ENCODE results near the gene ATG9B.
A peak's percentile ranks its signal among the peaks of the same experiment; 100 is the strongest.
"Not testable (repeated sequence)": the region's sequence is repeated elsewhere in the genome, so short reads cannot be mapped to it uniquely, and the experiment has no call there.

Gene ATG9B

GRCh38 chr7:151046603-151047573 is 22.6 kb upstream of the ATG9B start:
- no peaks in the 10 kb centered on the region for H3K27me3 ChIP-seq
- H3K4me1 ChIP-seq, result peaks cover 34% of the 10 kb centered on the region
- peak; percentile 74 for DNase-seq

GRCh38 chr7:151045967-151046366 is 21.7 kb upstream of the ATG9B start:
- Histone ChIP-seq H3K4me3 (ENCODE audit: low read depth, low read length) (no peak overlapping the region), H3K9me3 (no peaks in the 10 kb centered on the region), H3K27me3 (no peaks in the 10 kb centered on the region), H3K4me1 (peaks cover 34% of the 10 kb centered on the region), H3K36me3 (peaks cover 3% of the 10 kb centered on the region; the same call in 1 of the 2 replicates)
- DNase-seq, result no peak
- TF ChIP-seq CTCF (IDR thresholded peaks at IDR 0.05; ENCODE audit: low read depth, low read length), result no peak

More at GRCh38 chr7:151046603-151047573, 22.6 kb upstream of the ATG9B start:
- no peak overlapping the region for H3K4me3 ChIP-seq (ENCODE audit: low read depth, low read length)
- H3K36me3 ChIP-seq, result peaks cover 3% of the 10 kb centered on the region; the same call in 1 of the 2 replicates
- TF ChIP-seq CTCF (IDR thresholded peaks at IDR 0.05; ENCODE audit: low read depth, low read length), result no peak
- H3K9me3 ChIP-seq, result no peaks in the 10 kb centered on the region

GRCh38 chr7:151045262-151045661 is 21.0 kb upstream of the ATG9B start:
- peaks cover 3% of the 10 kb centered on the region; the same call in 1 of the 2 replicates for H3K36me3 ChIP-seq
- H3K4me3 ChIP-seq (ENCODE audit: low read depth, low read length), result no peak overlapping the region
- no peak for TF ChIP-seq CTCF (IDR thresholded peaks at IDR 0.05; ENCODE audit: low read depth, low read length)
- no peaks in the 10 kb centered on the region for H3K9me3 ChIP-seq
- peaks cover 38% of the 10 kb centered on the region for H3K4me1 ChIP-seq
- H3K27me3 ChIP-seq, result no peaks in the 10 kb centered on the region
- no peak for DNase-seq

GRCh38 chr7:151043959-151044358 is 19.7 kb upstream of the ATG9B start:
- Histone ChIP-seq H3K9me3 (no peaks in the 10 kb centered on the region), H3K4me3 (ENCODE audit: low read depth, low read length) (no peak overlapping the region), H3K4me1 (peaks cover 49% of the 10 kb centered on the region), H3K27me3 (no peaks in the 10 kb centered on the region), H3K36me3 (peaks cover 3% of the 10 kb centered on the region; the same call in 1 of the 2 replicates)
- TF ChIP-seq CTCF (IDR thresholded peaks at IDR 0.05; ENCODE audit: low read depth, low read length), result no peak
- no peak for DNase-seq

- not testable (repeated sequence) for H3K9me3 ChIP-seq; DNase-seq; H3K4me3 ChIP-seq (ENCODE audit: low read depth, low read length); H3K36me3 ChIP-seq; H3K27me3 ChIP-seq
- H3K4me1 ChIP-seq, result peaks cover 54% of the 10 kb centered on the region
Measured at GRCh38 chr7:151043449-151043848, 19.2 kb upstream of the ATG9B start.

GRCh38 chr7:151040616-151041375 is 16.5 kb upstream of the ATG9B start:
- Histone ChIP-seq H3K4me3 (ENCODE audit: low read depth, low read length) (no peak overlapping the region), H3K27me3 (no peaks in the 10 kb centered on the region), H3K9me3 (no peaks in the 10 kb centered on the region), H3K36me3 (peaks cover under 1% of the 10 kb centered on the region; the same call in 1 of the 2 replicates), H3K4me1 (peaks cover 39% of the 10 kb centered on the region)
- no peak for DNase-seq
- TF ChIP-seq CTCF (IDR thresholded peaks at IDR 0.05; ENCODE audit: low read depth, low read length), result no peak

Measured in BE2C (cell line).